ENCODE results near the gene SFXN5. TPM values are rescaled to one million over a fixed set of nuclear protein-coding genes. Genes with fewer than 3 reads are reported as not detected.
A peak's percentile ranks its signal among the peaks of the same experiment; 100 is the strongest.

SFXN5 gene
- total and polyA plus RNA-seq, 2 of the 4 experiments (the other 2 are of a cell fraction), result 8.6 to 17.0 TPM

DNA sequence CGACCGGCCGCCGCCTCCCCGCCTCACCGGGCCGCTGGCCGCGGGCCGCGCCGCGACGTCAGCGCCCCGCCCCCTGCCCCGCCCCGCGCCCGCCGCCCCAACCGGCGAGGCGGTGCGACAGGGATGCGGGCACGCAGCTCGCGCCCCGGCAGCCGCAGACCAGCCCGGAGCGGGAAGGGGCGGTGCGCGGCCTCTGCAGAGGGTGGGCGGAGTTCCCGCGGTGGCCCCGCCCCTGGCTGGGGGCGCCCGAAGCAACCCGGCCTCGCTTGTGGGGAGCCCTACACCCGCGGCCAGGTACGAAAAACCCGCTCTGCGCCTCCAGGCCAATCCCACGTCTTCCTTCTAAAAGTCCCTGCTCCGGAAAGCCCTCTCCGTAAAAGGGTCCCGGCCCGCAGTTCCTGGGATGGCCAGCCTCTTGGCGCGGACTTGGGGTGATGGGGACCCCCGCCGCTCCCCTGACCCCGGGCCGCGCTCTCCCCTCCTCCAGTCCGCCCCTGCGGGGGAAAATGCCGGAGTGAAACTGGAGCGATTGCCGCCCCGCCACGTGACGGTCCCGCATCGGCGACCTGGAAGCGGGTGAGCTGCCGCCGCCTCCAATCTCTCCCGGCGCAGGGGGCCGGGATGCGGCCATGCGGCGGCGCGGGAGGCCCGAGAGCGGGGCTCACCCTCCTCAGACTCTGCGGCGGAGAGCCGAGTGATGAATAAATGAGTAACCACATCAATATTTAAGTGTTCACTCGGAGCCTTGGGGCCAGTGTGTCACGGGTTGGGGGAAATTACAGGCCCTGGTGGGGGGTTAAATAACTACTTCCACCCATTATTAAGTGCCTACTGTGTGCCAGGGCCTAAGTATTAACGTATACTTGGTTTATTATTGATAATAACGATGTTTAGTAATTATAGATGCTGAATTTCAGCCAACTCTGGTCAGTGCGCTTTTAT, 41.7 kb upstream of the SFXN5 start, which contains the start of gene RAB11FIP5:
TSS of gene RAB11FIP5 (minus strand) at position 36 of the 942 bp plus-strand sequence. CDS start 171 bp downstream, outside the sequence.
- H3K56ac ChIP-seq (ENCODE audit: extremely low read depth, insufficient read depth, low read length), result peak within 1 kb of the TSS; percentile 77
- H3K4me3 ChIP-seq (ENCODE audit: insufficient read depth, low read depth, low read length), result peak within 1 kb of the TSS; percentile 95
- peak within 1 kb of the TSS; percentile 27; the same call in 1 of the 3 replicates for H2BK15ac ChIP-seq (ENCODE audit: low read depth, low read length)
- intact Hi-C loops (cut with micrococcal nuclease), result no loop called here
- peak within 1 kb of the TSS; percentile 78 for H3K4ac ChIP-seq (ENCODE audit: low read depth, low read length)
- peak within 1 kb of the TSS; percentile 84 for H2AK9ac ChIP-seq (replicated peaks; ENCODE audit: low read depth, low read length, poor library complexity)
- ChIA-PET CTCF (interaction anchor here (0.7 to 2.1 kb wide), 3 partner anchors 28 to 50 kb away, joined by 3 to 5 read pairs (median 5); no protein-coding TSS in a partner anchor), POLR2A (ENCODE audit: unreplicated experiment) (no interaction called here)
- peak; percentile 84 for ATAC-seq (ENCODE audit: low read depth)
- H2BK5ac ChIP-seq (ENCODE audit: low read depth, low read length, poor library complexity, severe bottlenecking), result peak within 1 kb of the TSS; percentile 81
- H3K36me3 ChIP-seq (ENCODE audit: control insufficient read depth, insufficient read depth, low read length), result no peaks in the 10 kb centered on the region
- peak within 1 kb of the TSS; percentile 84; the same call in 1 of the 2 replicates for H3K23ac ChIP-seq (ENCODE audit: low read depth, low read length)
- peak within 1 kb of the TSS; percentile 69 for H2BK120ac ChIP-seq (ENCODE audit: low read depth, low read length)
- peaks cover 35% of the 10 kb centered on the region for H4K20me1 ChIP-seq (ENCODE audit: insufficient read depth, low read length)
- H2AFZ ChIP-seq (replicated peaks; ENCODE audit: low read length, poor library complexity), result peak within 1 kb of the TSS; percentile 94
- peak within 1 kb of the TSS; percentile 65 for H4K5ac ChIP-seq (ENCODE audit: low read depth, low read length)
- peak; percentile 88 for DNase-seq
- H3K79me1 ChIP-seq (ENCODE audit: low read depth in 1 of 2, low read length in 2 of 2), result peaks cover 6 to 35% of the 10 kb centered on the region in 2 experiments; a peak in 2 of 4 replicates
- H2AK5ac ChIP-seq (ENCODE audit: low read depth, low read length), result peak within 1 kb of the TSS; percentile 63
- H3K9ac ChIP-seq (ENCODE audit: low read depth, low read length), result peak within 1 kb of the TSS; percentile 95
- peak within 1 kb of the TSS; percentile 95 for H3K4me2 ChIP-seq (ENCODE audit: low read depth, low read length)
- H3K27ac ChIP-seq (ENCODE audit: insufficient read depth, low read length), result peak within 1 kb of the TSS; percentile 90
- H3K4me1 ChIP-seq (ENCODE audit: control insufficient read depth, insufficient read depth, low read length), result peaks cover 27% of the 10 kb centered on the region
- H3K18ac ChIP-seq (ENCODE audit: low read depth, low read length), result peak within 1 kb of the TSS; percentile 63
- no peaks in the 10 kb centered on the region for H3K27me3 ChIP-seq (ENCODE audit: control insufficient read depth, insufficient read depth, low read length)
- peak within 1 kb of the TSS; percentile 83 for H3K14ac ChIP-seq (replicated peaks; ENCODE audit: low read depth, low read length)
- BruUV-seq (replicated peaks), result no TSS peak
- H2BK20ac ChIP-seq (ENCODE audit: low read depth, low read length), result no peak within 1 kb of the TSS
- H4K91ac ChIP-seq (ENCODE audit: insufficient read depth, low read depth, low read length), result peak within 1 kb of the TSS; percentile 62
- peak within 1 kb of the TSS; percentile 62 to 77; a peak in 3 of 4 replicates for H4K8ac ChIP-seq (ENCODE audit: low read depth in 2 of 2, low read length in 2 of 2)
- dilution Hi-C loops (cut with HindIII; ENCODE audit: low sequenced_read_pairs, unreplicated experiment), result no loop called here
- H3K9me1 ChIP-seq (ENCODE audit: insufficient read depth, low read length), result peaks cover 30% of the 10 kb centered on the region
- in situ Hi-C loops (cut with MboI; ENCODE audit: low sequenced_read_pairs), result no loop called here
- H3K9me3 ChIP-seq (ENCODE audit: control insufficient read depth, insufficient read depth, low read length), result no peaks in the 10 kb centered on the region
- WGBS, 2 experiments (ENCODE audit: extremely low coverage in 2 of 2, insufficient read length in 1 of 2), result 0% methylated on average over 31 of the region's 93 CpGs; no CpG with 5 or more reads in 1 of the 2 experiments
- TF ChIP-seq POLR2A (IDR thresholded peaks at IDR 0.05; ENCODE audit: low read depth, low read length) (peak; percentile 89), MAFK (IDR thresholded peaks at IDR 0.05; ENCODE audit: low read depth, low read length) (no peak), RAD21 (IDR thresholded peaks at IDR 0.05; ENCODE audit: low read length) (no peak), CEBPB (IDR thresholded peaks at IDR 0.05; ENCODE audit: low read depth, low read length) (no peak), CHD1 (IDR thresholded peaks at IDR 0.05; ENCODE audit: low read depth, low read length) (peak; percentile 31; the same call in 1 of the 2 replicates), SMC3 (IDR thresholded peaks at IDR 0.05; ENCODE audit: low read depth, low read length) (no peak), NFE2L2 (IDR thresholded peaks at IDR 0.05; ENCODE audit: low read depth, low read length) (no peak), RFX5 (IDR thresholded peaks at IDR 0.05; ENCODE audit: low read depth, low read length) (no peak), RCOR1 (IDR thresholded peaks at IDR 0.05; ENCODE audit: insufficient replicate concordance, low read length) (no peak), MAZ (IDR thresholded peaks at IDR 0.05; ENCODE audit: borderline replicate concordance, low read depth, low read length) (peak; percentile 74; the same call in 1 of the 2 replicates), BHLHE40 (IDR thresholded peaks at IDR 0.05; ENCODE audit: low read depth, low read length) (peak; percentile 64), MXI1 (IDR thresholded peaks at IDR 0.05; ENCODE audit: borderline replicate concordance, low read depth, low read length) (peak; percentile 44; the same call in 1 of the 2 replicates), FOS (IDR thresholded peaks at IDR 0.05; ENCODE audit: low read depth, low read length) (peak; percentile 72)
- TF ChIP-seq, protein P1, sequence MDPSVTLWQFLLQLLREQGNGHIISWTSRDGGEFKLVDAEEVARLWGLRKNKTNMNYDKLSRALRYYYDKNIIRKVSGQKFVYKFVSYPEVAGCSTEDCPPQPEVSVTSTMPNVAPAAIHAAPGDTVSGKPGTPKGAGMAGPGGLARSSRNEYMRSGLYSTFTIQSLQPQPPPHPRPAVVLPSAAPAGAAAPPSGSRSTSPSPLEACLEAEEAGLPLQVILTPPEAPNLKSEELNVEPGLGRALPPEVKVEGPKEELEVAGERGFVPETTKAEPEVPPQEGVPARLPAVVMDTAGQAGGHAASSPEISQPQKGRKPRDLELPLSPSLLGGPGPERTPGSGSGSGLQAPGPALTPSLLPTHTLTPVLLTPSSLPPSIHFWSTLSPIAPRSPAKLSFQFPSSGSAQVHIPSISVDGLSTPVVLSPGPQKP (IDR thresholded peaks at IDR 0.05; ENCODE audit: borderline replicate concordance, low read depth, low read length), result no peak
- TF ChIP-seq, protein P2, sequence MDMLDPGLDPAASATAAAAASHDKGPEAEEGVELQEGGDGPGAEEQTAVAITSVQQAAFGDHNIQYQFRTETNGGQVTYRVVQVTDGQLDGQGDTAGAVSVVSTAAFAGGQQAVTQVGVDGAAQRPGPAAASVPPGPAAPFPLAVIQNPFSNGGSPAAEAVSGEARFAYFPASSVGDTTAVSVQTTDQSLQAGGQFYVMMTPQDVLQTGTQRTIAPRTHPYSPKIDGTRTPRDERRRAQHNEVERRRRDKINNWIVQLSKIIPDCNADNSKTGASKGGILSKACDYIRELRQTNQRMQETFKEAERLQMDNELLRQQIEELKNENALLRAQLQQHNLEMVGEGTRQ (IDR thresholded peaks at IDR 0.05; ENCODE audit: low read depth, low read length), result peak; percentile 73

All from IMR-90 (cell line).